Testis (tissue), 3 donors: Measurements from ENCODE around the gene COMP. TPM values are rescaled to one million over a fixed set of nuclear protein-coding genes. Genes with fewer than 3 reads are reported as not detected.

ENCODE experiments used
- DNase-seq: peaks from one replicate; pipeline ENCODE4 v3.0.0-alpha.2; 2019
- H3K27ac ChIP-seq, 2 donors: fragments of 200-600 bp; sonication (generic); one replicate each; pipeline ENCODE4 v1.5.1; 2019
- H3K27me3 ChIP-seq: fragments of 200-600 bp; sonication (generic); one replicate; pipeline ENCODE4 v1.5.1; 2019
- H3K36me3 ChIP-seq: fragments of 200-600 bp; sonication (generic); one replicate; pipeline ENCODE4 v1.5.1; 2017; ENCODE audit warnings: low read depth; ENCODE audit errors: missing control alignments
- H3K4me1 ChIP-seq: fragments of 200-600 bp; sonication (generic); one replicate; pipeline ENCODE4 v1.5.1; 2019
- H3K4me3 ChIP-seq, 2 donors: fragments of 200-600 bp; sonication (generic); one replicate each; pipeline ENCODE4 v1.5.1; 2017 to 2019
- H3K9me3 ChIP-seq: fragments of 200-600 bp; sonication (generic); one replicate; pipeline ENCODE4 v1.5.1; 2017
- POLR2A ChIP-seq: fragments of 450-650 bp; IDR thresholded peaks from one replicate; pipeline ENCODE4 v1.6.1; 2017; ENCODE audit warnings: antibody characterized with exemption, mild to moderate bottlenecking, moderate library complexity
- WGBS, 2 donors: methylation state at CpG; one replicate each; pipeline ENCODE4 v1.1.5; 2018; 5-methylcytosine and 5-hydroxymethylcytosine counted together
- intact Hi-C: fragments of 100-400 bp; cut with DNase I; formaldehyde crosslinking; loops from one replicate; pipeline ENCODE4 v1.15.1; 2023; ENCODE audit warnings: low total_unique reads
- polyA plus RNA-seq: library from polyadenylated mRNA; stranded (reverse); fragments of 350-450 nt; fragmentation: Illumina TruSeq; extraction: RNeasy Lipid Tissue Mini Kit (QIAGEN cat#74804); gene quantifications from one replicate; pipeline ENCODE4 v1.2.3, GENCODE V29; 2014; ENCODE audit warnings: low read depth, low replicate concordance; ENCODE audit not compliant: insufficient read depth
- total RNA-seq, 2 donors: library from RNA; depleted of rRNA; stranded (reverse); fragments of >200 nt; gene quantifications; one replicate each; pipeline ENCODE4 v1.2.3, GENCODE V29; 2016
- TF ChIP-seq, protein P1 (sequence below), 3 experiments: fragments of 450-650 bp in 2 of 3; fragments of 200-600 bp in 1 of 3; sonication (generic) in 1 of 3; IDR thresholded peaks; one replicate each; pipeline ENCODE4 v1.5.1; 2016 to 2019; ENCODE audit warnings: antibody characterized with exemption in 3 of 3, mild to moderate bottlenecking in 2 of 3, moderate library complexity in 1 of 3

Gene COMP
- total and polyA plus RNA-seq, 3 donors from 2014 or later, result 3.8 to 23.4 (median 7.1) TPM

DNA sequence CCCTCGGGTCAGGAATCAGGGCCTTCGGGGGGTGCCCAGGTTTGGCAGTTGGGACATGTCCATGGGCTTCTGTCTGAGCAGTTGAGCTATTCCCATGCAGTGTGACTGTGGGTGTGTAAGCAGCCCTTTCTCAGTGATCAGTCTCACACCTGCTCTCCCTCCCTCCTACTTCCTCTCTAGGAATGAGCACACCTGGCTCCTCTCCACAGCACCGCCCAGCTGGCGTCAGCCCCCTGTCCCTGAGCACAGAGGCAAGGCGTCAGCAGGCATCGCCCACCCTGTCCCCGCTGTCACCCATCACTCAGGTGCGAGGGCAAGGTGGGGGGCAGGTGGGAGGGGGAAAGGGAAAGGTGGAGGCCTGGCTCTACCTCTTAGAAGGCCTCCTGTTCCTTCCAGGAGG is 25.9 kb downstream of the COMP start:
- 89 to 95% methylated on average over 6 to 8 of the region's 8 CpGs for WGBS, 2 donors
- no peak for TF ChIP-seq POLR2A
- TF ChIP-seq, protein P1, sequence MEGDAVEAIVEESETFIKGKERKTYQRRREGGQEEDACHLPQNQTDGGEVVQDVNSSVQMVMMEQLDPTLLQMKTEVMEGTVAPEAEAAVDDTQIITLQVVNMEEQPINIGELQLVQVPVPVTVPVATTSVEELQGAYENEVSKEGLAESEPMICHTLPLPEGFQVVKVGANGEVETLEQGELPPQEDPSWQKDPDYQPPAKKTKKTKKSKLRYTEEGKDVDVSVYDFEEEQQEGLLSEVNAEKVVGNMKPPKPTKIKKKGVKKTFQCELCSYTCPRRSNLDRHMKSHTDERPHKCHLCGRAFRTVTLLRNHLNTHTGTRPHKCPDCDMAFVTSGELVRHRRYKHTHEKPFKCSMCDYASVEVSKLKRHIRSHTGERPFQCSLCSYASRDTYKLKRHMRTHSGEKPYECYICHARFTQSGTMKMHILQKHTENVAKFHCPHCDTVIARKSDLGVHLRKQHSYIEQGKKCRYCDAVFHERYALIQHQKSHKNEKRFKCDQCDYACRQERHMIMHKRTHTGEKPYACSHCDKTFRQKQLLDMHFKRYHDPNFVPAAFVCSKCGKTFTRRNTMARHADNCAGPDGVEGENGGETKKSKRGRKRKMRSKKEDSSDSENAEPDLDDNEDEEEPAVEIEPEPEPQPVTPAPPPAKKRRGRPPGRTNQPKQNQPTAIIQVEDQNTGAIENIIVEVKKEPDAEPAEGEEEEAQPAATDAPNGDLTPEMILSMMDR (IDR thresholded peaks at IDR 0.05), result no peak
- DNase-seq, result no peak
- Histone ChIP-seq H3K4me3 (no peak overlapping the region), H3K9me3 (no peaks in the 10 kb centered on the region), H3K27ac (no peak overlapping the region), H3K4me1 (peaks cover 21% of the 10 kb centered on the region), H3K27me3 (no peaks in the 10 kb centered on the region), H3K36me3 (no peaks in the 10 kb centered on the region)
- intact Hi-C loops, result no loop called here

DNA sequence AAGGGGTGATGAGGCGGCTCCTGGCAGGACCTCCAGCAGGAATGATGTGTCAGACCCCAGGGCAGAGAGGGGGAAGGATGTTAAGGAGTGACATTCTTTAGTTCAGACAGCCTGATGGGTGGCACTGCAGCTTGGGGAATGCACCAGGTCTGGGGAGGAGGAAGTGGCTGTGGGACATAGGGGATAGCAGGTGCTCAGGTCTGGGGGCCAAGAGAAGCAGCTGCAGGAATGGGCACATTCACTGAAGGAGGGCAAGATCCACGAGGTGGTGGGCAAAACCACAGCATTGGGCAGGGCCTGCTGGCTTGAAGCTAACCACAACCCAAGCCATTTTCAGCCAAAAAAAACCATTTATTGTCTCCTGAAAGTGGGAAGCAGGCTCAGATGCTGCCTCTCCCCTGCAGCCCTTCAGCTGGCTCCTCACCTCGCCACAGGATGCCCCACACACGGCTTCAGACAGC is 26.5 kb downstream of the COMP start:
- H3K27me3 ChIP-seq, result no peaks in the 10 kb centered on the region
- no peaks in the 10 kb centered on the region for H3K36me3 ChIP-seq
- DNase-seq, result no peak
- H3K27ac ChIP-seq, result no peak overlapping the region
- WGBS, 2 donors, result 85 to 91% methylated on average over 4 of the region's 4 CpGs
- TF ChIP-seq, protein P1 (IDR thresholded peaks at IDR 0.05), result no peak
- no peak for TF ChIP-seq POLR2A
- no peak overlapping the region for H3K4me3 ChIP-seq
- intact Hi-C loops, result no loop called here
- H3K9me3 ChIP-seq, result no peaks in the 10 kb centered on the region
- H3K4me1 ChIP-seq, result peaks cover 21% of the 10 kb centered on the region

DNA sequence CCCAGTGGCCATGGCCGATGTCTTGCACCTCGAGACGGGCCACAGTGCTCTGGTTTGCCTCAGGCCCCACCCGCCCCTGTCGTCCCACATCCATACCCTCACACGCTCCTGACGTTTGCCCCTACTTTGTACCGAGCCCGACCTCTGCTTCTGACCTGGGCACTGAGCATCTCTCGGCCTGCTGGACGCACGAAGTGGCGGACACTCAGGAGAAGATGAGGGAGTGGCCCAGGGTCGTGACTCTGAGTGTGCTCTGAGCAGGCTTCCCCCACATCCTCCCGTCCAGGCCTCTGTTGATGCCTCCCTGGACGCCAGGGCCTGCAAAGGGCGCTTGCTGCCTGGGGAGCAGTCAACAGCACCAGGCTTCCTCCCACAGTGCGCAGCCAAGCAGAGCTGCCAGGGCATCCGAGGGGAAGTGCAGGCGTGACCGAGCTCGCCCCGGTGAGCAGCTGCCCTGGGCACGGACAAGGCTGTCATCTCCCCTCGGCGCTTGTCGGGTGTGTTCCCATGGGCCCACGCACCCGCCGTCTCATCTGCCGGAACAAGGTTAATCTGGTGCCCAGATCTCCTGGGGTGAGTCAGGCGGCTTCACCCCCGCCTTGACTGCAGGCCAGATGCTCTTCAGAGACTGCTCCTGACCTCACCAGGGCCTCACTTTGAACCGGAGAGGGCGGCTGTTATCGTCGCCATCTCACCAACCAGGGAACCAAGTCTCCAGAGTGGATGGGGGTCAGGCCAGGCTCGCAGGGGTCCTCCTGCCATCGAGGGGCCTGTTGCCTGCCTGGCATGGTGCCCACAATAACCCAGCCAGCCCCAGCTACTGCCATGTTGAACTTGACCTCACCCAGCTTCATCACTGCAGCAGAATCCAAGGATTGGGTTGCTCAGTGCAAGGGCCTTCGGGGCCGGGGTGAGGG is 27.2 kb downstream of the COMP start:
- Histone ChIP-seq H3K4me1 (peaks cover 18% of the 10 kb centered on the region), H3K4me3 (no peak overlapping the region), H3K36me3 (no peaks in the 10 kb centered on the region), H3K27ac (no peak overlapping the region), H3K27me3 (no peaks in the 10 kb centered on the region), H3K9me3 (no peaks in the 10 kb centered on the region)
- no peak for DNase-seq
- TF ChIP-seq POLR2A, result no peak
- intact Hi-C loops, result no loop called here
- WGBS, 2 donors, result 90 to 91% methylated on average over 8 to 38 of the region's 41 CpGs

DNA sequence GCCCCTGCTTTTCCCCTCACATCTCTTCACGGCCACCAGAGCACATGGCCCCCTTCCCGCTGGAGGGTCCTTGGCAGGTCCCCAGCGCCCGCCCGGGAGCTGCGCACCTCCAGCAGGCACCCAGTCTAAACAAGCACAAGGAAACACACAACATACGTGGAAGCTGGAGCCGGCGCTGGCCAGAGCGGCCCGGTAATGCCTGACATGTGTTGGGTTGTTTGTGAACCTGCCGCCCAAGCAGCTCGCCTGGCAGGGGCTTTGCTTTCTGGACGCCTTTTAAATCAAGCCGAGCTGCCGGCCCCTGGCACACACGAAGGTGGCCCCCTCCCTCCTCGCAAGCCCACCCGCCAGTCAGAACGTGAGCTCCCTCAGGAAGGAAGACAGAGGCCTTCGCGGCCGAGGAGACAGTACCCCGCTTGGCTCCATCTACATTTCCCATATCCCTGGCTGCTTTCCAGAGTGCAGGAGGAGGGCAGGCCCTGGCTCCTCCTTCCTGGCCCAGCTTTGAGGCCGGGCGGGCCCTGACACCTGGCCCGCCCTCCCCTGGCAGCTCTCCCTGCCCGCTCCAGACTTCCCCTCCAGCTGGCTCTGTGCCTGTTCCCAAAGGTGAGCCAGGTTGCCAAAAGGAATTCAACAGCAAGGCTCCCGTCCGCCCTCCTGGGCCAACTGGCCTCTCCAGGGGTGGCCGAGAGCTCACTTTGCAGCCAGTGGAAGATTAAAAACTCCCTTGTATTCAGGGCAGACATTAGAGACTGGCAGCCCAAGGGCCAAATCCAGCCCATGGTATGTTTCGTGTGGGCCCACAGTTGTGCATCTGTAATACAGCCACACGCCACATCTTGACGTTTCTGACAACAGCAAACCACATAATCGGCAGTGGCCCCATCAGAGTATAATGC is 28.7 kb downstream of the COMP start:
- Histone ChIP-seq H3K27ac (no peak overlapping the region), H3K27me3 (no peaks in the 10 kb centered on the region), H3K9me3 (no peaks in the 10 kb centered on the region), H3K4me3 (no peak overlapping the region), H3K36me3 (no peaks in the 10 kb centered on the region), H3K4me1 (peaks cover 12% of the 10 kb centered on the region)
- 50 to 55% methylated on average over 29 to 35 of the region's 35 CpGs for WGBS, 2 donors
- TF ChIP-seq, protein P1 (IDR thresholded peaks at IDR 0.05), result no peak
- TF ChIP-seq POLR2A, result no peak
- intact Hi-C loops, result no loop called here
- DNase-seq, result peak; percentile 74

DNA sequence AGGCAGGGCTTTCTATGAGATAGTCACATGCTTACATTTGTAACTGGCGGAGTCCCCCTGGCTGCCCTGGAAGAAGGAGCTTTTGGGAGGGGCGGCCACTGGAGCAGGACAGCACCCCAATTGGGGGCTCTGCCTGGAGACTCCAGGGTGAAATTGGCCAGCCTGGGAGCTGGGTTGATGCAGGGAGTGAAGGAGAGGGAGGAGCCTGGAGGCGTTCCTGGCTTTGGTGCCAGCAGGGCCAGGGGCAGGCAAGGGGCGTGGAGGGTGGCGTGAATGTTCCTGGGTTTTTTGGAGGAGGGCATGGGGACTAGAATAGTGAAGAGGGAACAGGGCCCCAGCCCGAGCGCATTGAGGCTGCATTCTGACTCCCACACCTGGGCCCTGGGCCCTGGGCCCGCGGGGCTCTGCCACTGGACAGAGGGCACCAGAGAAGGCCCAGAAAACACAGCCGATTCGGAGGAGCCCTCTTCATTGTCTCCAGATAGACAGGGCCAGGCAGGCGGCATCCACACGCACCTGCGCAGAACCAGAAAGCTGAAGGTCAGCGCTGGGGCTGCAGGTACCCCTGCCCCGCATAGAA is 29.5 kb downstream of the COMP start:
- 90 to 98% methylated on average over 5 to 16 of the region's 16 CpGs for WGBS, 2 donors
- no peak for DNase-seq
- H3K36me3 ChIP-seq, result no peaks in the 10 kb centered on the region
- H3K9me3 ChIP-seq, result no peaks in the 10 kb centered on the region
- H3K27ac ChIP-seq, result no peak overlapping the region
- no peaks in the 10 kb centered on the region for H3K27me3 ChIP-seq
- TF ChIP-seq, protein P1 (IDR thresholded peaks at IDR 0.05), result no peak
- TF ChIP-seq POLR2A, result no peak
- H3K4me3 ChIP-seq, result no peak overlapping the region
- intact Hi-C loops, result no loop called here
- H3K4me1 ChIP-seq, result peaks cover 12% of the 10 kb centered on the region
